Hepatocyte (in vitro differentiated cells): Measurements from ENCODE around the gene DHRS13.

Source experiments
- CTCF ChIP-seq: fragments of 200-600 bp; sonication (generic); IDR thresholded peaks from 2 replicates; pipeline ENCODE4 v1.5.1; 2016; ENCODE audit warnings: antibody characterized with exemption, mild to moderate bottlenecking; ENCODE audit not compliant: poor library complexity
- EZH2 ChIP-seq: fragments of 200-600 bp; sonication (generic); IDR thresholded peaks from 2 replicates; pipeline ENCODE4 v1.6.1; 2016; ENCODE audit warnings: antibody characterized with exemption, mild to moderate bottlenecking, borderline replicate concordance
- EZH2phosphoT487 ChIP-seq: fragments of 200-600 bp; sonication (generic); IDR thresholded peaks from one replicate; pipeline ENCODE4 v1.6.1; 2018; ENCODE audit warnings: antibody characterized with exemption, mild to moderate bottlenecking, low read depth, moderate library complexity; ENCODE audit not compliant: unreplicated experiment, severe bottlenecking

- no peak for TF ChIP-seq CTCF
- TF ChIP-seq EZH2 = no peak
- no peak for TF ChIP-seq EZH2phosphoT487
Observed at GRCh38 chr17:28938552-28938951, 35.7 kb upstream of the DHRS13 start.
